Esophagus muscularis mucosa (tissue), 3 donors: ENCODE measurements around the gene FBXO34.

ENCODE experiments used
- POLR2A ChIP-seq: fragments of 450-650 bp; IDR thresholded peaks from one replicate; pipeline ENCODE4 v1.6.1; 2017; ENCODE audit warnings: antibody characterized with exemption, moderate library complexity, mild to moderate bottlenecking, low read depth
- TF ChIP-seq, protein P1 (sequence below), 3 experiments: fragments of 200-600 bp in 2 of 3; fragments of 450-650 bp in 1 of 3; sonication (generic) in 2 of 3; IDR thresholded peaks; one replicate each; pipeline ENCODE4 v1.5.1; 2017 to 2019; ENCODE audit warnings: antibody characterized with exemption in 3 of 3, mild to moderate bottlenecking in 2 of 3, moderate library complexity in 1 of 3

DNA sequence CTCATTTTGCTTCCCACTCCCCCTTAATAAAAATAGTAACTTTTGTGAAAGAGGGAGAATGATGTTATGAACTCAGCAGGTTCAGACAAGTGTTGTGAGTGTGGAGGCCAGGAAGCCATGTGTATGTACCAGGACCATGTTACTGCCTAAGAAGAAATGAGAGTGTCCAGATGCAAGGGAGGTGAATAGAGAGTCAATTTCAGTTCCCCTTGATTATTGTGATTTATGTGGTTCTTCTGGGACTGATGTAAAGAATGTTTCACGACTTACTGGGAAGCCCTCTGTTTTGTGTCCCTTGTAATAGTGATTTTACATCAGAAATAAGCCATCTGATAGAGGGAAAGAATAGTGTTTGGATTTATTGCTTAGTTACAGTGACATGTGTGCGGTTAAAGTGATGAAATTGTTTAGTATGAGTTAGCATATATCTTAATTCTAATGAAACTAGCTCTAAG is 32.5 kb downstream of the FBXO34 start:
- TF ChIP-seq, protein P1, sequence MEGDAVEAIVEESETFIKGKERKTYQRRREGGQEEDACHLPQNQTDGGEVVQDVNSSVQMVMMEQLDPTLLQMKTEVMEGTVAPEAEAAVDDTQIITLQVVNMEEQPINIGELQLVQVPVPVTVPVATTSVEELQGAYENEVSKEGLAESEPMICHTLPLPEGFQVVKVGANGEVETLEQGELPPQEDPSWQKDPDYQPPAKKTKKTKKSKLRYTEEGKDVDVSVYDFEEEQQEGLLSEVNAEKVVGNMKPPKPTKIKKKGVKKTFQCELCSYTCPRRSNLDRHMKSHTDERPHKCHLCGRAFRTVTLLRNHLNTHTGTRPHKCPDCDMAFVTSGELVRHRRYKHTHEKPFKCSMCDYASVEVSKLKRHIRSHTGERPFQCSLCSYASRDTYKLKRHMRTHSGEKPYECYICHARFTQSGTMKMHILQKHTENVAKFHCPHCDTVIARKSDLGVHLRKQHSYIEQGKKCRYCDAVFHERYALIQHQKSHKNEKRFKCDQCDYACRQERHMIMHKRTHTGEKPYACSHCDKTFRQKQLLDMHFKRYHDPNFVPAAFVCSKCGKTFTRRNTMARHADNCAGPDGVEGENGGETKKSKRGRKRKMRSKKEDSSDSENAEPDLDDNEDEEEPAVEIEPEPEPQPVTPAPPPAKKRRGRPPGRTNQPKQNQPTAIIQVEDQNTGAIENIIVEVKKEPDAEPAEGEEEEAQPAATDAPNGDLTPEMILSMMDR (IDR thresholded peaks at IDR 0.05): no peak
- TF ChIP-seq POLR2A: no peak
